H1 (cell line): ENCODE results near the gene SLC2A4. TPM values are rescaled to one million over a fixed set of nuclear protein-coding genes. Genes with fewer than 3 reads are reported as not detected.

ENCODE experiments used
- CTCF ChIA-PET: fragments of 300-600 bp; sonication (Branson Sonifier 250); formaldehyde crosslinking; loops from one replicate; lab custom pipeline; 2021; ENCODE audit not compliant: partially characterized antibody; lab: Charles Lee
- POLR2A ChIA-PET: fragments of 300-600 bp; sonication (Branson Sonifier 250); formaldehyde crosslinking; loops from one replicate; lab custom pipeline; 2021; ENCODE audit warnings: inconsistent platforms; ENCODE audit not compliant: partially characterized antibody; lab: Charles Lee
- DNase-seq, 2 experiments: peaks; one replicate each; pipeline versions ENCODE4 v3.0.0 to v3.0.0-alpha.2; 2010 to 2022; ENCODE audit warnings: low spot score in 2 of 2, low read depth in 1 of 2, mixed read lengths in 1 of 2
- FAIRE-seq: peaks from 2 replicates; lab custom pipeline; 2011; peaks lifted over from hg19 to GRCh38; lab: Jason Lieb, UNC
- H2AFZ ChIP-seq: 2 replicates; pipeline ENCODE4 v1.8.1; 2012; ENCODE audit warnings: low read length, inconsistent platforms
- H2AK5ac ChIP-seq: 2 replicates; pipeline ENCODE4 v1.6.1; 2013; ENCODE audit warnings: low read depth, low read length
- H2BK120ac ChIP-seq: replicated peaks from 2 replicates; pipeline ENCODE3; 2013; ENCODE audit warnings: low read depth, low read length, inconsistent platforms
- H2BK12ac ChIP-seq: 2 replicates; pipeline ENCODE4 v1.6.1; 2013; ENCODE audit warnings: low read depth, low read length
- H2BK15ac ChIP-seq: 2 replicates; pipeline ENCODE4 v1.6.1; 2013; ENCODE audit warnings: low read length
- H2BK20ac ChIP-seq: 2 replicates; pipeline ENCODE4 v1.6.1; 2013; ENCODE audit warnings: low read length
- H2BK5ac ChIP-seq: 2 replicates; pipeline ENCODE4 v1.6.1; 2013; ENCODE audit warnings: low read depth, low read length
- H3K14ac ChIP-seq: 2 replicates; pipeline ENCODE4 v1.6.1; 2013; ENCODE audit warnings: inconsistent platforms; ENCODE audit not compliant: insufficient read length
- H3K18ac ChIP-seq: 2 replicates; pipeline ENCODE4 v1.6.1; 2013; ENCODE audit warnings: low read length; ENCODE audit errors: extremely low read depth
- H3K23ac ChIP-seq: 2 replicates; pipeline ENCODE4 v1.6.1; 2013; ENCODE audit warnings: inconsistent platforms; ENCODE audit not compliant: insufficient read length
- H3K23me2 ChIP-seq: 2 replicates; pipeline ENCODE4 v1.6.1; 2013; ENCODE audit warnings: low read depth, low read length
- H3K27ac ChIP-seq: 2 replicates; pipeline ENCODE4 v1.6.1; 2011; ENCODE audit warnings: low read depth, low read length, inconsistent platforms
- H3K27me3 ChIP-seq, 4 experiments: replicated peaks in 1 of 4; 1 replicate in 1 of 4; 2 replicates in 3 of 4; pipeline versions ENCODE4 v1.6.1 to v1.8.1; 2011 to 2013; ENCODE audit warnings: low read length in 3 of 4, mild to moderate bottlenecking in 3 of 4, inconsistent platforms in 2 of 4, mixed read lengths in 2 of 4, moderate library complexity in 1 of 4; ENCODE audit not compliant: control insufficient read depth in 3 of 4, insufficient read depth in 3 of 4; ENCODE audit errors: extremely low read depth in 1 of 4
- H3K36me3 ChIP-seq, 4 experiments: 2 replicates each; pipeline versions ENCODE4 v1.6.1 to v1.8.1; 2011 to 2013; ENCODE audit warnings: mild to moderate bottlenecking in 4 of 4, low read length in 3 of 4, moderate library complexity in 2 of 4, control low read depth in 1 of 4, inconsistent platforms in 1 of 4; ENCODE audit not compliant: insufficient read depth in 4 of 4, control insufficient read depth in 2 of 4
- H3K4ac ChIP-seq: replicated peaks from 2 replicates; pipeline ENCODE3; 2013; ENCODE audit warnings: low read length, low read depth, mixed read lengths, inconsistent platforms; ENCODE audit not compliant: insufficient read length
- H3K4me1 ChIP-seq, 4 experiments: replicated peaks in 1 of 4; 1 replicate in 1 of 4; 2 replicates in 3 of 4; pipeline versions ENCODE4 v1.6.1 to v1.8.1; 2011 to 2013; ENCODE audit warnings: low read length in 3 of 4, inconsistent platforms in 2 of 4, mixed read lengths in 1 of 4; ENCODE audit not compliant: insufficient read depth in 4 of 4, control insufficient read depth in 3 of 4
- H3K4me2 ChIP-seq, 2 experiments: 2 replicates each; pipeline versions ENCODE4 v1.6.1 to v1.8.1; 2011 to 2013; ENCODE audit warnings: low read depth in 2 of 2, low read length in 2 of 2, control low read depth in 1 of 2, inconsistent platforms in 1 of 2, mild to moderate bottlenecking in 1 of 2; ENCODE audit not compliant: insufficient read depth in 1 of 2
- H3K4me3 ChIP-seq, 4 experiments: fragments of 200-600, 300-600 bp in 1 of 4; sonication (generic), shearing (Covaris generic), sonication (Bioruptor Twin) in 1 of 4; 2 replicates each; pipeline versions ENCODE4 v1.5.1 to v1.8.1; 2011 to 2016; ENCODE audit warnings: low read length in 4 of 4, low read depth in 3 of 4, control low read depth in 2 of 4, inconsistent platforms in 2 of 4, mild to moderate bottlenecking in 2 of 4, mixed read lengths in 1 of 4, moderate library complexity in 1 of 4; ENCODE audit not compliant: insufficient read depth in 2 of 4; ENCODE audit errors: extremely low read depth in 1 of 4
- H3K56ac ChIP-seq: replicated peaks from 2 replicates; pipeline ENCODE3; 2013; ENCODE audit warnings: low read depth, mild to moderate bottlenecking, mixed read lengths, low read length, inconsistent platforms; ENCODE audit not compliant: insufficient read length
- H3K79me1 ChIP-seq: 2 replicates; pipeline ENCODE4 v1.6.1; 2013; ENCODE audit warnings: low read depth, low read length, control low read depth
- H3K79me2 ChIP-seq, 2 experiments: 2 replicates each; pipeline versions ENCODE4 v1.6.1 to v1.8.1; 2012 to 2013; ENCODE audit warnings: low read length in 2 of 2, mild to moderate bottlenecking in 2 of 2, inconsistent platforms in 1 of 2; ENCODE audit not compliant: insufficient read depth in 2 of 2, control insufficient read depth in 1 of 2
- H3K9ac ChIP-seq, 4 experiments: replicated peaks in 1 of 4; 1 replicate in 1 of 4; 2 replicates in 3 of 4; pipeline versions ENCODE4 v1.6.1 to v1.8.1; 2011 to 2013; ENCODE audit warnings: low read depth in 3 of 4, low read length in 3 of 4, control low read depth in 2 of 4, mild to moderate bottlenecking in 2 of 4, moderate library complexity in 2 of 4, inconsistent platforms in 1 of 4; ENCODE audit errors: extremely low read depth in 1 of 4
- H3K9me3 ChIP-seq, 2 experiments: 2 replicates each; pipeline versions ENCODE4 v1.6.1 to v1.8.1; 2012 to 2013; ENCODE audit warnings: mild to moderate bottlenecking in 2 of 2, moderate library complexity in 2 of 2, control low read depth in 1 of 2, inconsistent platforms in 1 of 2, low read depth in 1 of 2, low read length in 1 of 2, mixed read lengths in 1 of 2; ENCODE audit not compliant: insufficient read depth in 2 of 2
- H4K20me1 ChIP-seq, 2 experiments: replicated peaks in 1 of 2; 2 replicates each; pipeline versions ENCODE3 to v1.8.1; 2011 to 2013; ENCODE audit warnings: inconsistent platforms in 2 of 2, low read length in 2 of 2, mild to moderate bottlenecking in 1 of 2; ENCODE audit not compliant: insufficient read depth in 2 of 2, control insufficient read depth in 1 of 2
- H4K5ac ChIP-seq: 2 replicates; pipeline ENCODE4 v1.6.1; 2013; ENCODE audit warnings: low read length, low read depth, mixed read lengths, inconsistent platforms; ENCODE audit not compliant: insufficient read length
- H4K8ac ChIP-seq: 2 replicates; pipeline ENCODE4 v1.8.0; 2013; ENCODE audit warnings: mild to moderate bottlenecking, moderate library complexity, low read length, inconsistent platforms; ENCODE audit not compliant: insufficient read depth; ENCODE audit errors: extremely low read depth
- H4K91ac ChIP-seq: replicated peaks from 2 replicates; pipeline ENCODE3; 2013; ENCODE audit warnings: low read length, mixed read lengths, inconsistent platforms; ENCODE audit not compliant: insufficient read length
- POU5F1 ChIP-seq: IDR thresholded peaks from 2 replicates; pipeline ENCODE4 v1.6.1; 2011; ENCODE audit warnings: low read depth, mild to moderate bottlenecking, low read length, moderate library complexity
- WGBS, 2 experiments: shearing (Covaris generic) in 1 of 2; methylation state at CpG; one replicate each; pipeline versions ENCODE4 v1.1.6 to v1.1.7; 2013 to 2015; ENCODE audit warnings: low lambda C conversion rate in 2 of 2, mixed read lengths in 2 of 2, inconsistent platforms in 1 of 2, low coverage in 1 of 2, missing lambda C conversion rate in 1 of 2; ENCODE audit not compliant: insufficient replicate concordance in 2 of 2, insufficient coverage in 1 of 2, insufficient read length in 1 of 2; ENCODE audit errors: extremely low coverage in 1 of 2, missing lambda C conversion rate in 1 of 2; 5-methylcytosine and 5-hydroxymethylcytosine counted together
- polyA plus RNA-seq, 7 experiments: library from polyadenylated mRNA; depleted of rRNA in 3 of 7; stranded (reverse) in 5 of 7; unstranded in 2 of 7; fragments of >200 nt in 5 of 7; fragments of 200-250 nt in 2 of 7; gene quantifications; 1 replicate in 5 of 7; 2 replicates in 1 of 7; 4 replicates in 1 of 7; pipeline versions ENCODE4 v1.2.1 to v1.2.3, GENCODE V29; 2011 to 2013; ENCODE audit warnings: missing spikeins in 2 of 7, mixed read lengths in 2 of 7
- total RNA-seq: library from RNA; stranded (reverse); fragmentation: NEBNext Ultra II Directional; extraction: Animal tissue kit (Norgen Biotek cat#: 25700); gene quantifications from 2 replicates; pipeline ENCODE4 v1.2.1, GENCODE V29; 2021

The SLC2A4 gene
- total and polyA plus RNA-seq, 2 of the 8 experiments (the other 6 are each of a cell fraction or from before 2014, with no cell fraction given), result 5.7 to 6.9 TPM

DNA sequence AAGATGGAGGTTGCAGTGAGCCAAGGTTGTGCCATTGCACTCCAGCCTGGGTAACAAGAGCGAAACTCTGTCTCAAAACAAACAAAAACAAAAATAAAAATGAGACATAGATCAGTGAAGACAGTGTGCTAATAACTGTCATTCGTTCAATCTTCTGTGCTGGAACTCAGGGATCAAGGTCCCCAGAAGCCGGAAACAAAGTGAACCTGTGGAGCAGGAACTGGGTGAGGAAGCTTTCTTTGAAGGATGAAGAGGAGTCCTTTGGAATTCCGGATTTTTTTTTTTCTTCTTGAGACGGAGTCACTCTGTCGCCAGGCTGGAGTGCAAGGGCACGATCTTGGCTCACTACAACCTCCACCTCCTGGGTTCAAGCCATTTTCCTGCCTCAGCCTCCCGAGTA is 2.1 kb upstream of the SLC2A4 start:
- Histone ChIP-seq H3K14ac (no peak overlapping the region), H4K20me1 (peaks cover 0 to 7% of the 10 kb centered on the region in 2 experiments), H2AK5ac (0 out of 2 replicates have a peak overlapping the region, but pooled peaks have one; percentile 3), H3K36me3 (peaks cover 0 to under 1% (median 0%) of the 10 kb centered on the region in 4 experiments; a peak in 2 of 8 replicates), H2AFZ (no peak overlapping the region), H3K9ac (no peak overlapping the region), H3K23ac (no peak overlapping the region), H3K79me2 (no peaks in the 10 kb centered on the region), H4K5ac (no peak overlapping the region), H3K56ac (no peak overlapping the region), H3K4ac (no peak overlapping the region), H3K27me3 (peaks cover 0 to 13% (median 7%) of the 10 kb centered on the region in 4 experiments; a peak in 6 of 7 replicates), H3K79me1 (no peaks in the 10 kb centered on the region), H3K9me3 (no peaks in the 10 kb centered on the region), H3K4me2 (peak overlapping the region in 1 of 2 experiments; percentile 45; a peak in 1 of 4 replicates), H2BK12ac (peak overlapping the region; percentile 45; the same call in 1 of the 2 replicates), H2BK20ac (no peak overlapping the region), H2BK120ac (no peak overlapping the region), H3K4me1 (peaks cover 0 to 20% (median 8%) of the 10 kb centered on the region in 4 experiments; a peak in 5 of 7 replicates), H4K91ac (no peak overlapping the region), H3K4me3 (no peak overlapping the region), H3K27ac (no peak overlapping the region), H4K8ac (no peak overlapping the region), H3K23me2 (peaks cover 11% of the 10 kb centered on the region), H2BK5ac (no peak overlapping the region), H2BK15ac (peak overlapping the region; percentile 46; the same call in 1 of the 2 replicates), H3K18ac (no peak overlapping the region)
- no peak for DNase-seq
- 92% methylated on average over 8 of the region's 8 CpGs; no CpG with 5 or more reads in 1 of the 2 experiments for WGBS, 2 experiments
- POLR2A ChIA-PET, result interaction anchor here (1.5 to 7.7 kb wide), 8 partner anchors 12 to 65 kb away, joined by 3 to 94 read pairs (median 22); partner anchors contain the start of genes CLDN7, CTDNEP1 and GPS2
- no peak for FAIRE-seq
- CTCF ChIA-PET, result interaction anchor here (0.6 to 4.8 kb wide), 7 partner anchors 14 to 45 kb away, joined by 3 to 42 read pairs (median 4); partner anchors contain the start of gene CLDN7
- no peak for TF ChIP-seq POU5F1
